Measurements from ENCODE around the gene SERPINB13. TPM values are rescaled to one million over a fixed set of nuclear protein-coding genes. Genes with fewer than 3 reads are reported as not detected.

The SERPINB13 gene
- total RNA-seq = not detected

GRCh38 chr18:63586966-63587365 is at the start of gene SERPINB13:
SERPINB13 (plus strand) TSS chr18:63587343; CDS start chr18:63588668, 1,325 bp downstream.
- POLR2A ChIA-PET = no interaction called here
- DNase-seq = no peak
- Mint-ChIP-seq H3K36me3 (ENCODE audit: low read depth) (no peaks in the 10 kb centered on the region), H3K4me3 (no peak within 1 kb of the TSS), H3K27ac (no peak within 1 kb of the TSS), H3K27me3 (peaks cover 2% of the 10 kb centered on the region), H3K4me1 (no peaks in the 10 kb centered on the region), H3K9me3 (no peaks in the 10 kb centered on the region)
- CTCF ChIA-PET = no interaction called here

GRCh38 chr18:63539904-63540510 is 47.1 kb upstream of the SERPINB13 start:
- no peak overlapping the region for H3K4me3 Mint-ChIP-seq
- no peak for DNase-seq
- ChIA-PET POLR2A (no interaction called here), CTCF (no interaction called here)
- H3K9me3 Mint-ChIP-seq = no peaks in the 10 kb centered on the region
- H3K36me3 Mint-ChIP-seq (ENCODE audit: low read depth) = no peaks in the 10 kb centered on the region
- H3K4me1 Mint-ChIP-seq = no peaks in the 10 kb centered on the region
- H3K27ac Mint-ChIP-seq = no peak overlapping the region
- peaks cover 50% of the 10 kb centered on the region for H3K27me3 Mint-ChIP-seq

- Mint-ChIP-seq H3K27me3 (peaks cover 55% of the 10 kb centered on the region), H3K4me3 (no peak within 1 kb of the TSS), H3K9me3 (no peaks in the 10 kb centered on the region), H3K4me1 (no peaks in the 10 kb centered on the region), H3K36me3 (ENCODE audit: low read depth) (no peaks in the 10 kb centered on the region), H3K27ac (no peak within 1 kb of the TSS)
- POLR2A ChIA-PET = no interaction called here
- CTCF ChIA-PET = interaction anchor here (2.0 to 2.1 kb wide), 2 partner anchors 23 to 36 kb away, joined by 5 to 12 read pairs; no protein-coding TSS in a partner anchor
- no peak for DNase-seq
These were observed 45.1 kb upstream of the SERPINB13 start, which contains the start of gene SERPINB12 for GRCh38 chr18:63542069-63542468. SERPINB12 (plus strand) TSS chr18:63542369; CDS start chr18:63556160, 13,791 bp downstream.

GRCh38 chr18:63544017-63544416 is 43.1 kb upstream of the SERPINB13 start:
- Mint-ChIP-seq H3K9me3 (no peaks in the 10 kb centered on the region), H3K27me3 (peaks cover 46% of the 10 kb centered on the region), H3K36me3 (ENCODE audit: low read depth) (no peaks in the 10 kb centered on the region), H3K4me1 (no peaks in the 10 kb centered on the region), H3K27ac (no peak overlapping the region), H3K4me3 (no peak overlapping the region)
- ChIA-PET POLR2A (no interaction called here), CTCF (interaction anchor here (4.1 kb wide), 1 partner anchor 26 kb away, joined by 14 read pairs; no protein-coding TSS in a partner anchor)
- DNase-seq = no peak

GRCh38 chr18:63545000-63545399 is 42.1 kb upstream of the SERPINB13 start:
- DNase-seq = no peak
- ChIA-PET CTCF (interaction anchor here (1.5 to 4.1 kb wide), 2 partner anchors 27 to 33 kb away, joined by 4 to 14 read pairs; no protein-coding TSS in a partner anchor), POLR2A (no interaction called here)
- Mint-ChIP-seq H3K27ac (no peak overlapping the region), H3K4me1 (no peaks in the 10 kb centered on the region), H3K4me3 (no peak overlapping the region), H3K9me3 (no peaks in the 10 kb centered on the region), H3K27me3 (peaks cover 41% of the 10 kb centered on the region), H3K36me3 (ENCODE audit: low read depth) (no peaks in the 10 kb centered on the region)

GRCh38 chr18:63550068-63550467 is 37.1 kb upstream of the SERPINB13 start:
- H3K9me3 Mint-ChIP-seq = no peaks in the 10 kb centered on the region
- peaks cover 31% of the 10 kb centered on the region for H3K27me3 Mint-ChIP-seq
- no peaks in the 10 kb centered on the region for H3K36me3 Mint-ChIP-seq (ENCODE audit: low read depth)
- no peak for DNase-seq
- H3K4me3 Mint-ChIP-seq = no peak overlapping the region
- no peaks in the 10 kb centered on the region for H3K4me1 Mint-ChIP-seq
- ChIA-PET CTCF (interaction anchor here (1.0 to 1.2 kb wide), 4 partner anchors 30 to 44 kb away, joined by 3 to 5 read pairs (median 3); no protein-coding TSS in a partner anchor), POLR2A (no interaction called here)
- no peak overlapping the region for H3K27ac Mint-ChIP-seq

GRCh38 chr18:63551769-63552168 is 35.4 kb upstream of the SERPINB13 start:
- H3K36me3 Mint-ChIP-seq (ENCODE audit: low read depth) = no peaks in the 10 kb centered on the region
- no peak overlapping the region for H3K4me3 Mint-ChIP-seq
- ChIA-PET CTCF (interaction anchor here (1.2 to 1.9 kb wide), 2 partner anchors 26 to 35 kb away, joined by 3 to 5 read pairs; no protein-coding TSS in a partner anchor), POLR2A (no interaction called here)
- DNase-seq = no peak
- no peak overlapping the region for H3K27ac Mint-ChIP-seq
- H3K4me1 Mint-ChIP-seq = no peaks in the 10 kb centered on the region
- no peaks in the 10 kb centered on the region for H3K9me3 Mint-ChIP-seq
- peaks cover 22% of the 10 kb centered on the region for H3K27me3 Mint-ChIP-seq

- no peaks in the 10 kb centered on the region for H3K36me3 Mint-ChIP-seq (ENCODE audit: low read depth)
- CTCF ChIA-PET = interaction anchor here (1.2 to 1.9 kb wide), 2 partner anchors 26 to 36 kb away, joined by 3 to 5 read pairs; no protein-coding TSS in a partner anchor
- no peaks in the 10 kb centered on the region for H3K4me1 Mint-ChIP-seq
- POLR2A ChIA-PET = no interaction called here
- H3K4me3 Mint-ChIP-seq = no peak overlapping the region
- no peaks in the 10 kb centered on the region for H3K9me3 Mint-ChIP-seq
- peaks cover 20% of the 10 kb centered on the region for H3K27me3 Mint-ChIP-seq
- no peak for DNase-seq
- no peak overlapping the region for H3K27ac Mint-ChIP-seq
These were observed 34.6 kb upstream of the SERPINB13 start for GRCh38 chr18:63552581-63552980.

GRCh38 chr18:63553081-63553480 is 34.1 kb upstream of the SERPINB13 start:
- H3K4me3 Mint-ChIP-seq = no peak overlapping the region
- CTCF ChIA-PET = interaction anchor here (1.2 to 1.9 kb wide), 2 partner anchors 25 to 36 kb away, joined by 3 to 5 read pairs; no protein-coding TSS in a partner anchor
- H3K4me1 Mint-ChIP-seq = no peaks in the 10 kb centered on the region
- no peaks in the 10 kb centered on the region for H3K36me3 Mint-ChIP-seq (ENCODE audit: low read depth)
- no peak overlapping the region for H3K27ac Mint-ChIP-seq
- POLR2A ChIA-PET = no interaction called here
- no peaks in the 10 kb centered on the region for H3K9me3 Mint-ChIP-seq
- DNase-seq = no peak
- H3K27me3 Mint-ChIP-seq = peaks cover 19% of the 10 kb centered on the region

GRCh38 chr18:63559567-63560491 is 27.3 kb upstream of the SERPINB13 start:
- no peak overlapping the region for H3K27ac Mint-ChIP-seq
- H3K36me3 Mint-ChIP-seq (ENCODE audit: low read depth) = no peaks in the 10 kb centered on the region
- CTCF ChIA-PET = interaction anchor here (0.6 to 2.4 kb wide), 4 partner anchors 16 to 292 kb away, joined by 3 to 6 read pairs (median 4); no protein-coding TSS in a partner anchor
- POLR2A ChIA-PET = no interaction called here
- no peak for DNase-seq
- peaks cover 17% of the 10 kb centered on the region for H3K27me3 Mint-ChIP-seq
- H3K4me1 Mint-ChIP-seq = no peaks in the 10 kb centered on the region
- H3K4me3 Mint-ChIP-seq = no peak overlapping the region
- no peaks in the 10 kb centered on the region for H3K9me3 Mint-ChIP-seq

GRCh38 chr18:63562284-63562683 is 24.9 kb upstream of the SERPINB13 start:
- CTCF ChIA-PET = interaction anchor here (2.2 kb wide), 1 partner anchor 16 kb away, joined by 5 read pairs; no protein-coding TSS in a partner anchor
- no peak for DNase-seq
- Mint-ChIP-seq H3K4me1 (no peaks in the 10 kb centered on the region), H3K27me3 (peaks cover 27% of the 10 kb centered on the region), H3K4me3 (no peak overlapping the region), H3K27ac (no peak overlapping the region), H3K36me3 (ENCODE audit: low read depth) (no peaks in the 10 kb centered on the region), H3K9me3 (no peaks in the 10 kb centered on the region)
- POLR2A ChIA-PET = no interaction called here

- H3K4me3 Mint-ChIP-seq = no peak overlapping the region
- POLR2A ChIA-PET = no interaction called here
- H3K27ac Mint-ChIP-seq = no peak overlapping the region
- H3K9me3 Mint-ChIP-seq = no peaks in the 10 kb centered on the region
- DNase-seq = no peak
- CTCF ChIA-PET = interaction anchor here (1.0 to 1.5 kb wide), 2 partner anchors 14 to 45 kb away, joined by 3 to 4 read pairs; no protein-coding TSS in a partner anchor
- H3K4me1 Mint-ChIP-seq = no peaks in the 10 kb centered on the region
- H3K27me3 Mint-ChIP-seq = peaks cover 30% of the 10 kb centered on the region
- no peaks in the 10 kb centered on the region for H3K36me3 Mint-ChIP-seq (ENCODE audit: low read depth)
These were observed 23.1 kb upstream of the SERPINB13 start for GRCh38 chr18:63564021-63564420.

GRCh38 chr18:63564561-63564960 is 22.6 kb upstream of the SERPINB13 start:
- Mint-ChIP-seq H3K36me3 (ENCODE audit: low read depth) (no peaks in the 10 kb centered on the region), H3K4me1 (no peaks in the 10 kb centered on the region), H3K4me3 (no peak overlapping the region), H3K27ac (no peak overlapping the region), H3K9me3 (no peaks in the 10 kb centered on the region), H3K27me3 (peaks cover 25% of the 10 kb centered on the region)
- CTCF ChIA-PET = interaction anchor here (0.8 to 1.5 kb wide), 3 partner anchors 13 to 46 kb away, joined by 3 to 4 read pairs (median 3); no protein-coding TSS in a partner anchor
- POLR2A ChIA-PET = no interaction called here
- no peak for DNase-seq

Data from activated CD4-positive, alpha-beta memory T cell treated with anti-CD3 and anti-CD28 coated beads, Interleukin-2, amount 10 ng/mL, durations not matched to agents 7 days and 5 days (primary cell).